PC-9 (cell line): ENCODE data around the gene PDHA1.

Source experiments
- CTCF ChIP-seq: fragments of 200-600 bp; sonication (generic); conservative IDR thresholded peaks from 2 replicates; pipeline ENCODE4 v1.6.1; 2017; ENCODE audit warnings: mixed run types, antibody characterized with exemption, mild to moderate bottlenecking, moderate library complexity
- EZH2 ChIP-seq: fragments of 200-600 bp; sonication (generic); IDR thresholded peaks from 2 replicates; pipeline ENCODE4 v1.8.0; 2017; ENCODE audit warnings: antibody characterized with exemption, low read depth

GRCh38 chrX:19392078-19392477, 48.4 kb downstream of the PDHA1 start:
- no peak for TF ChIP-seq CTCF
- no peak for TF ChIP-seq EZH2
